ENCODE measurements around the gene CHST14. TPM values are rescaled to one million over a fixed set of nuclear protein-coding genes. Genes with fewer than 3 reads are reported as not detected.

CHST14 gene
- total RNA-seq (ENCODE audit: low replicate concordance) = 3.3 and 8.1 TPM in 2 replicates

GRCh38 chr15:40470423-40471104, at the start of gene CHST14:
CHST14 (plus strand) TSS chr15:40470984; CDS start chr15:40471214, 230 bp downstream.

GRCh38 chr15:40440743-40441564, 29.8 kb upstream of the CHST14 start, which contains the start of gene BAHD1:
BAHD1 (plus strand) TSS chr15:40440953; CDS start chr15:40458465, 17,512 bp downstream.

Other genes starting within 250 kb of the CHST14 start
- not detected in 2 replicates for gene PAK6, start 231.9 kb upstream of the CHST14 start, total RNA-seq (ENCODE audit: low replicate concordance)
- not detected in 2 replicates for gene ANKRD63, start 187.9 kb upstream of the CHST14 start, total RNA-seq (ENCODE audit: low replicate concordance)
- 0.12 and 0.23 TPM in 2 replicates for gene PLCB2, start 163.0 kb upstream of the CHST14 start, total RNA-seq (ENCODE audit: low replicate concordance)
- gene INAFM2, start 147.3 kb upstream of the CHST14 start, total RNA-seq (ENCODE audit: low replicate concordance) = 4.2 and 13.8 TPM in 2 replicates
- 17.8 and 38.0 TPM in 2 replicates for gene CCDC9B, start 130.0 kb upstream of the CHST14 start, total RNA-seq (ENCODE audit: low replicate concordance)
- not detected in 2 replicates for gene PHGR1, start 120.0 kb upstream of the CHST14 start, total RNA-seq (ENCODE audit: low replicate concordance)
- gene DISP2, start 112.8 kb upstream of the CHST14 start, total RNA-seq (ENCODE audit: low replicate concordance) = under 0.01 and 0.12 TPM in 2 replicates
- gene KNSTRN, start 88.3 kb upstream of the CHST14 start, total RNA-seq (ENCODE audit: low replicate concordance) = 10.5 and 27.1 TPM in 2 replicates
- gene IVD, start 65.2 kb upstream of the CHST14 start, total RNA-seq (ENCODE audit: low replicate concordance) = 34.0 and 55.6 TPM in 2 replicates
- gene BAHD1, start 30.0 kb upstream of the CHST14 start, total RNA-seq (ENCODE audit: low replicate concordance) = 4.1 and 4.2 TPM in 2 replicates
- gene CCDC32, start 94.1 kb downstream of the CHST14 start, total RNA-seq (ENCODE audit: low replicate concordance) = 10.2 and 20.2 TPM in 2 replicates
- gene RPUSD2, start 98.3 kb downstream of the CHST14 start, total RNA-seq (ENCODE audit: low replicate concordance) = 12.9 and 14.7 TPM in 2 replicates
- gene KNL1, start 123.3 kb downstream of the CHST14 start, total RNA-seq (ENCODE audit: low replicate concordance) = 0.12 and 3.8 TPM in 2 replicates
- 0.70 and 3.2 TPM in 2 replicates for gene RAD51, start 224.2 kb downstream of the CHST14 start, total RNA-seq (ENCODE audit: low replicate concordance)